Measurements from ENCODE around the gene MAGI2. TPM values are rescaled to one million over a fixed set of nuclear protein-coding genes. Genes with fewer than 3 reads are reported as not detected.
"Not testable (repeated sequence)": the region's sequence is repeated elsewhere in the genome, so short reads cannot be mapped to it uniquely, and the experiment has no call there.

The MAGI2 gene
- total RNA-seq, 1 donor, result 0.42 TPM

GRCh38 chr7:79093421-79093820 is 360.0 kb downstream of the MAGI2 start:
- H3K9me3 ChIP-seq (ENCODE audit: low read depth, low read length), result no peaks in the 10 kb centered on the region
- no peak overlapping the region for H3K4me3 ChIP-seq (ENCODE audit: low read length)
- H3K27me3 ChIP-seq (ENCODE audit: insufficient read depth, low read length), result no peaks in the 10 kb centered on the region
- no peaks in the 10 kb centered on the region for H3K4me1 ChIP-seq (ENCODE audit: insufficient read depth, low read length)

- H3K4me3 ChIP-seq (ENCODE audit: low read length), result no peak overlapping the region
- no peaks in the 10 kb centered on the region for H3K9me3 ChIP-seq (ENCODE audit: low read depth, low read length)
- H3K27me3 ChIP-seq (ENCODE audit: insufficient read depth, low read length), result no peaks in the 10 kb centered on the region
- no peaks in the 10 kb centered on the region for H3K4me1 ChIP-seq (ENCODE audit: insufficient read depth, low read length)
These were observed 361.8 kb downstream of the MAGI2 start for GRCh38 chr7:79091661-79092060.

GRCh38 chr7:79091011-79091410 is 362.5 kb downstream of the MAGI2 start:
- H3K4me3 ChIP-seq (ENCODE audit: low read length), result no peak overlapping the region
- H3K27me3 ChIP-seq (ENCODE audit: insufficient read depth, low read length), result no peaks in the 10 kb centered on the region
- H3K9me3 ChIP-seq (ENCODE audit: low read depth, low read length), result no peaks in the 10 kb centered on the region
- no peaks in the 10 kb centered on the region for H3K4me1 ChIP-seq (ENCODE audit: insufficient read depth, low read length)

- Histone ChIP-seq H3K4me1 (ENCODE audit: insufficient read depth, low read length) (no peaks in the 10 kb centered on the region), H3K9me3 (ENCODE audit: low read depth, low read length) (no peaks in the 10 kb centered on the region)
These were observed 362.9 kb downstream of the MAGI2 start for GRCh38 chr7:79090543-79090942.

GRCh38 chr7:79084423-79084822 is 369.0 kb downstream of the MAGI2 start:
- peaks cover 4% of the 10 kb centered on the region for H3K9me3 ChIP-seq (ENCODE audit: low read depth, low read length)
- no peak overlapping the region for H3K4me3 ChIP-seq (ENCODE audit: low read length)
- H3K4me1 ChIP-seq (ENCODE audit: insufficient read depth, low read length), result no peaks in the 10 kb centered on the region
- no peaks in the 10 kb centered on the region for H3K27me3 ChIP-seq (ENCODE audit: insufficient read depth, low read length)

More at GRCh38 chr7:79090543-79090942, 362.9 kb downstream of the MAGI2 start:
- H3K4me3 ChIP-seq (ENCODE audit: low read length), result no peak overlapping the region
- no peaks in the 10 kb centered on the region for H3K27me3 ChIP-seq (ENCODE audit: insufficient read depth, low read length)

GRCh38 chr7:79079919-79080554 is 373.4 kb downstream of the MAGI2 start:
- H3K4me3 ChIP-seq (ENCODE audit: low read length), result no peak overlapping the region
- H3K27me3 ChIP-seq (ENCODE audit: insufficient read depth, low read length), result no peaks in the 10 kb centered on the region
- peaks cover 4% of the 10 kb centered on the region for H3K9me3 ChIP-seq (ENCODE audit: low read depth, low read length)
- H3K4me1 ChIP-seq (ENCODE audit: insufficient read depth, low read length), result no peaks in the 10 kb centered on the region

- Histone ChIP-seq H3K4me3 (ENCODE audit: low read length) (no peak overlapping the region), H3K9me3 (ENCODE audit: low read depth, low read length) (no peaks in the 10 kb centered on the region), H3K4me1 (ENCODE audit: insufficient read depth, low read length) (no peaks in the 10 kb centered on the region), H3K27me3 (ENCODE audit: insufficient read depth, low read length) (no peaks in the 10 kb centered on the region)
These were observed 375.2 kb downstream of the MAGI2 start for GRCh38 chr7:79078273-79078672.

- H3K9me3 ChIP-seq (ENCODE audit: low read depth, low read length); H3K27me3 ChIP-seq (ENCODE audit: insufficient read depth, low read length); H3K4me3 ChIP-seq (ENCODE audit: low read length); H3K4me1 ChIP-seq (ENCODE audit: insufficient read depth, low read length): not testable (repeated sequence)
These were observed 382.3 kb downstream of the MAGI2 start for GRCh38 chr7:79071187-79071586.

- H3K4me1 ChIP-seq (ENCODE audit: insufficient read depth, low read length), result no peaks in the 10 kb centered on the region
- H3K27me3 ChIP-seq (ENCODE audit: insufficient read depth, low read length), result no peaks in the 10 kb centered on the region
- no peaks in the 10 kb centered on the region for H3K9me3 ChIP-seq (ENCODE audit: low read depth, low read length)
- H3K4me3 ChIP-seq (ENCODE audit: low read length), result no peak overlapping the region
These were observed 389.2 kb downstream of the MAGI2 start for GRCh38 chr7:79064187-79064823.

GRCh38 chr7:79063019-79063698 is 390.3 kb downstream of the MAGI2 start:
- Histone ChIP-seq H3K4me1 (ENCODE audit: insufficient read depth, low read length) (no peaks in the 10 kb centered on the region), H3K27me3 (ENCODE audit: insufficient read depth, low read length) (no peaks in the 10 kb centered on the region), H3K9me3 (ENCODE audit: low read depth, low read length) (no peaks in the 10 kb centered on the region), H3K4me3 (ENCODE audit: low read length) (no peak overlapping the region)

GRCh38 chr7:79060498-79060897 is 393.0 kb downstream of the MAGI2 start:
- Histone ChIP-seq H3K4me1 (ENCODE audit: insufficient read depth, low read length) (no peaks in the 10 kb centered on the region), H3K4me3 (ENCODE audit: low read length) (no peak overlapping the region), H3K27me3 (ENCODE audit: insufficient read depth, low read length) (no peaks in the 10 kb centered on the region), H3K9me3 (ENCODE audit: low read depth, low read length) (no peaks in the 10 kb centered on the region)

GRCh38 chr7:79055722-79056415 is 397.6 kb downstream of the MAGI2 start:
- Histone ChIP-seq H3K27me3 (ENCODE audit: insufficient read depth, low read length) (no peaks in the 10 kb centered on the region), H3K4me1 (ENCODE audit: insufficient read depth, low read length) (no peaks in the 10 kb centered on the region), H3K4me3 (ENCODE audit: low read length) (no peak overlapping the region), H3K9me3 (ENCODE audit: low read depth, low read length) (no peaks in the 10 kb centered on the region)

- H3K4me1 ChIP-seq (ENCODE audit: insufficient read depth, low read length), result no peaks in the 10 kb centered on the region
- H3K9me3 ChIP-seq (ENCODE audit: low read depth, low read length), result no peaks in the 10 kb centered on the region
- H3K27me3 ChIP-seq (ENCODE audit: insufficient read depth, low read length), result no peaks in the 10 kb centered on the region
- H3K4me3 ChIP-seq (ENCODE audit: low read length), result no peak overlapping the region
These were observed 401.6 kb downstream of the MAGI2 start for GRCh38 chr7:79051915-79052314.

GRCh38 chr7:79050603-79051002 is 402.9 kb downstream of the MAGI2 start:
- no peaks in the 10 kb centered on the region for H3K9me3 ChIP-seq (ENCODE audit: low read depth, low read length)
- no peak overlapping the region for H3K4me3 ChIP-seq (ENCODE audit: low read length)
- no peaks in the 10 kb centered on the region for H3K27me3 ChIP-seq (ENCODE audit: insufficient read depth, low read length)
- no peaks in the 10 kb centered on the region for H3K4me1 ChIP-seq (ENCODE audit: insufficient read depth, low read length)

GRCh38 chr7:79046061-79046460 is 407.4 kb downstream of the MAGI2 start:
- Histone ChIP-seq H3K9me3 (ENCODE audit: low read depth, low read length) (no peaks in the 10 kb centered on the region), H3K27me3 (ENCODE audit: insufficient read depth, low read length) (no peaks in the 10 kb centered on the region), H3K4me1 (ENCODE audit: insufficient read depth, low read length) (no peaks in the 10 kb centered on the region), H3K4me3 (ENCODE audit: low read length) (no peak overlapping the region)
